NK-92 (cell line): Measurements from ENCODE around the gene IL12RB1.
"Not testable (repeated sequence)": the region's sequence is repeated elsewhere in the genome, so short reads cannot be mapped to it uniquely, and the experiment has no call there.

Experiments used
- DNase-seq: peaks from one replicate; lab custom pipeline; 2025; ENCODE audit not compliant: unreplicated experiment; lab: John Stamatoyannopoulos, UW

The IL12RB1 gene

GRCh38 chr19:18051887-18052286, 34.8 kb downstream of the IL12RB1 start:
- no peak for DNase-seq

DNA sequence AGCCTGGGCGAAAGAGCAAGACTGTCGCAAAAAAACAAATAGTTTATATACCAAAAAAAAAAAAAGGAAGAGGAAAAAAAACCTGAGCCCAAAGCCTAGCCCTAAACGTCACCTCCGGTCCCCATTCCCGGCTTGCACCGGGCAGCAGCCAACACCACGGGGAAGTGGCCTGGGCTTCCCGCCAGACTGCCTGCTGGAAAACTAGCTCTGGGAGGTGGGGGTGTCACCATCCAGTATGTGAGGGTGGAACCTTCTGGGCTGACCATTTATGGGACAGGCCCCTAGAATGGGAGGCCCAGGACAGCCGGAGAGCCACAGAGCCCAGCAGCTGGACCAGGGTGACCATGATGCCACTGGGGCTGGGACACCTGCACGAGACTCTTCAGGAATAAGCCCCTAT, 37.3 kb downstream of the IL12RB1 start:
- DNase-seq: no peak

DNA sequence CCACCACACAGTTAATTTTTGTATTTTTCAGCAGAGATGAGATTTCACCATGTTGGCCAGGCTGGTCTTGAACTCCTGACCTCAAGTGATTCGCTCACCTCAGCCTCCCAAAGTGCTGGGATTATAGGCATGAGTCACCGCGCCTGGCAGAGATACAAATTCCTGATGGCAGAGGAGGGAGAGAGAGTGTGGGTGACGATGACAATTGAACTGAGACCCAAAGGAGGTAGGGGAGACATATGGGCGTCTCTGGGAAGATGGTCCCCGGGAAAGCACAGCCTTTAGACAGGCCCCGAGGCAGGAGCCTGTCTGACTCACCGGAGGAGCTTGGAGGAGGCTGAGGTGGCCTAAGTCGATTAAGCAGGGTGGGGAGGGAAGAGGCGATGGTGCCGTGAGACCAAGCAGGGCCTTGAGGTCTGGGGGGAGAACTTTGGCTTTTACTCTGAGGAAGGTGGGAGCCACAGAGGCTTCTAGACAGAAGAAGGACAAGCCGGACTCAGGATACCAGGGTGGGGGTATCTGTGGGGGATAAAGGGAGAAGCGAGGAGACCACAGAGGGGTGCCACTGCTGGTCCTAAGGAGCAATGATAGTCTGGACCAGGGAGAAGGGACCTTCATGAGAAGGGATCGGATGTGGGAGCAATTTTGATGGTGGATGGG, 40.5 kb downstream of the IL12RB1 start:
- no peak for DNase-seq

DNA sequence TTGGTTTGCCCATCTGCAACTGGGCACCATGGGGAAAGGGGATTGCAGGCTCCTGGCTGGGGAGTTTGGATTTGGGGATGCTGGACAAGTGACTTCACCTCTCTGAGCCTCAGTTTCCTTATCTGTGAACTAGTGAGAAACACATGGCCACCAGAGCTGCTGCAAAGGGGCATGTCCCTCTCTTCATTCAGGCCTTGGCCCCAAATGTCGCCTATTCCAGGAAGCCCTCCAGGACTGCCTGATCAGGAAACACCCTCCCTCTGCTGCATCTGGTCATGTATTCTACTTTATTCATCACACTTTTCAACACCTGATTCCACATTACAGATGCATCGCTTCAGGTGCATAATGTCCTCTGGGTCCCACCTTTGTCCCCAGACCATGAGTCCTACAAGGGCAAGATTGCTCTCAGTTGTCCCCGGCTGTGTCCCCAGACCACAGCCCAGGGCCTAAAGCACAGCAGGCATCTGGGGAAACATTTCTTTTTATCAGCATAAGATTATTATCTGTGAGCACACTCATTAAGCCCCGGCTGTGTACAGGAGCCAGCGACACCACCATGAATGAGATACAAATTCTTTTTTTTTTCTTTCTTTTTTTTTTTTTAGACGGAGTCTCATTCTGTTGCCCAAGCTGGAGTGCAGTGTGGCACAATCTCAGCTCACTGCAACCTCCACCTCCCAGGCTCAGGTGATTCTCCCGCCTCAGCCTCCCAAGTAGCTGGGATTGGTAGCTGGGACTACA, 41.3 kb downstream of the IL12RB1 start:
- no peak for DNase-seq

GRCh38 chr19:18044825-18045304, 41.9 kb downstream of the IL12RB1 start:
- DNase-seq: no peak

DNA sequence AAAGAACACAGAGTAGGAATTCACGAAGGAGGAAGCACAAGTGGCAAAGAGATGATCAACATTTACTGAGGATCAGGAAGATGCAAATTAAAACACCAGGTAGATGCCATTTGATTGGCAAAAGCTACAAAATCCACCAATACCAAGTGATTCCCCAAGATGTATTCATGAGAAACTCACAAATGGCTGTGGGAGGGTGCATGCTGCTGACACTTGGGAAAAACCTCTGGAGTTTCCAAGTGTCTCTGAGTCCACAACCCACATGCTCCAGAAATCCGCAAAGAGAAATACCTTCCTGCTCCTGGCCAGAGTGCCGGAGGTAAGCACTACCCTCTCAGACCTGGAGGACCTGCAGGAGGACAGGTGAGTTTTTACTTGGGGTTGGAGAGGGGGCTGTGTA, 43.1 kb downstream of the IL12RB1 start:
- DNase-seq: no peak

DNA sequence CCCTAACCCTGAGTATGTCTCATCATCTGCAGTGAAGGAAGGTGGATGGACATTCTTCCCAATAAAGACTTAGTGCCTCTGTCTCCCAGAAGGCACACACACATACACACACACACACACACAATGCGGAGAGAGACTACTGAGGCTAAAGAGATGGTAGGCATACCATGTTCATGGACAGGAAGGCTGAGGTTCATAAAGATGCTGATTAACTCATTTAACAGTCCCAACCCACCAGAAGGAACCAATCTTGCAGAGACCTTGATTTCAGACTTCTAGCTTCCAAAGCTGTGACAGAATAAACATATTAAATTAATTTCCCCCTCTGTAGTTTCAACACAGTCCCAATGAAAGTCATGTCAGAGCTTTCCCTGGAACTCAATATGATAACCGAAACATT, 45.7 kb downstream of the IL12RB1 start:
- DNase-seq: no peak

GRCh38 chr19:18032102-18032501, 54.6 kb downstream of the IL12RB1 start:
- not testable (repeated sequence) for DNase-seq

DNA sequence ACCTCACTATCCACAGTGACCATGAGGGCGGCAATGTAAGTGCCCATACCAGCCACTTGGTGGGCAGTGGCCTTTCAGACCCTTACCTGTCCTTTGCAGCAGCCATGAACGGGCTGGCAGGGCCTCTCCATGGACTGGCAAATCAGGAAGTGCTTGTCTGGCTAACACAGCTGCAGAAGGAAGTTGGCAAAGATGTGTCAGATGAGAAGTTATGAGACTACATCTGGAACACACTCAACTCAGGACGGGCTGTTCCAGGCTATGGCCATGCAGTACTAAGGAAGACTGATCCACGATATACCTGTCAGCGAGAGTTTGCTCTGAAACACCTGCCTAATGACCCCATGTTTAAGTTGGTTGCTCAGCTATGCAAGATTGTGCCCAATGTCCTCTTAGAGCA, 55.3 kb downstream of the IL12RB1 start:
- not testable (repeated sequence) for DNase-seq

DNA sequence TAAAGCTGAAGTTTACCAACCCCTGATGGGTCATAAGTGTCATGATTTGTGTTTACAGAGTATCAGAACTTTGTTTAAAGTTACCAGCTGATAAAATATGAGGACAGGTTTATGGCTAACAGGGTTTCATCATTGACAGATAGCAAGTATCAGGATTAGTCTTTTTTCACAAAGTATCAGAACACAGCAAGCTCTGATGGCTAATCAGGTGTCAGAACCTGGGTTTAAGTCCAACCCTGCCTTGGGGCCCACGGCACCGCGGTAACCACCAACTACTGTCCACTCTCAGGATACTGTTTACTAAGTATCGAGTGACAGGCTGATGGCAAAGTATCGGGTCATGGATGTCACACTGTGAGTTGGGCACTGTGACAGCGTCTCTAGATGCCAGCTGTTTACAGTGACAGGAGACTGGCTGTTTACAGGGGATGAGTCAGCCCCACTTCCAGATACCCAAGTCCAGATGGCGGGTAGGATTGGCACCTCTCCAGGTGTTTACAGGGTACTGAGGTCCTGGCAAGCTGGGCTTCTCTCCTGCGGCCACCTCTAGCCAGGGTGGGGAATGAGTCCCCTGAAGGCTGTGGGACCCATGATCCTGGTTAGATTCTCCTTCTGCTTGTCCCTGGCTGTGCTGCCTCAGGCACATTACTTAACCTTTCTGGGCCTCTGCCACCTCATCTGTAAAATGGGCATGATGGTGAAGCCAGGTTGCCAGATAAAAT, 57.0 kb downstream of the IL12RB1 start:
- DNase-seq: no peak

DNA sequence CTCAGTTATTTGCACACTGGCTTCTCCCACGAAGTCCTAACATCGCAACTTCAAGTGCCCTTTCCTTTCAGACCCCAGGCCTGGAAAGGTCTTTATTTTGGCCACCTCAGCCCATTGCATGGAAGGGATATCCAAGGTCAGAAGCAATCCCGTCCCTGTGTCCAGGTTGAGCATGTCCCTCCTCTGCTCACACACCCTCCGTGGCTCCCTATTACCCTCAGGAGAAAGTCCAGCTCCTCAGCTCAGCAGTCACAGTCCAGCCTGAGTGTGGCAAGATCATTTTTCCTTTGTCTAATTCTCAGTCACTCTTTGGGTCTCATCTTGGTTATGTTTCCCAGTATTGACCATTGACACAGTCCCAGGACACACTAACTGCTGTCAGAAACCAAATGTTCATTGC, 59.6 kb downstream of the IL12RB1 start:
- no peak for DNase-seq

GRCh38 chr19:18023622-18024251, 63.0 kb downstream of the IL12RB1 start:
- no peak for DNase-seq

- no peak for DNase-seq
Observed at GRCh38 chr19:18021121-18021755, 65.5 kb downstream of the IL12RB1 start.

GRCh38 chr19:18020212-18021085, 66.3 kb downstream of the IL12RB1 start:
- no peak for DNase-seq

DNA sequence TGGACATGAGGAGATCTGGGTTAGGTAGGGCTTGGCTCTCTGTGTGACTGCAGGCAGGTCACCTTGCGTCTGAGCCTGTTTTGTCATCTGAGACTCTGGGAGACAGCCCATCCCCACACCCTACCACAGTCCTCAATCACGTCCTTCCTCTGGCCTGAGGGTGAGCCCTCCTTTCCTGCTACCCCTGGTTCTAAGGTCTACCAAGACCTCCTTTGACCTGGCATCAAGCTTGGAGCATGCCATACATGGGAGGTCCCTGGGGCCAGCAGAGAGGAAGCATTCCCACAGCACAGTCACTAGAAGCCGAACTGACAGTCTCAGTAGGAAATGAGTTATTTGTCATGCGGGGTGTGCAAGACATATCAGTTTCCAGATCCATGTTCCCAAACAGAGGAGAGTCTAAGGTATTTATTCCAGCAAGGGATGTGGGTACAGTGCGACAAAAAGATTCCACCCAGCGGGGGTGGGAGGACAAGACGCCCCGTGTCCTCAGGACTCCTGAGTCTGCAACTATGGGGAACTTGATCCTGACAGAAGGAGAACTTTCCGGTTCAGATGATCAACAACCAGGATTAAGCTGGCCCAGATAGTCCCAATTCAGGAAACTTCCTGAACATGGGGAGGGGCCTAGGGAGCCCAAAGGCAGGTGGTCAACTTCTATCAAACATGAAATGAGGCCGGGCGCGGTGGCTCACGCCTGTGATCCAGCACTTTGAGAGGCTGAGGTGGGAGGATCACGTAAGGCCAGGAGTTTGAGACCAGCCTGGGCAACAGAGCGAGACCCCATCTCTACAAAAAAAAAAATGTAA, 69.3 kb downstream of the IL12RB1 start:
- DNase-seq: no peak

- no peak for DNase-seq
Observed at GRCh38 chr19:18016209-18016910, 70.4 kb downstream of the IL12RB1 start.

GRCh38 chr19:18014197-18014596, 72.5 kb downstream of the IL12RB1 start:
- no peak for DNase-seq
